Choroid plexus epithelial cell (primary cell): Measurements from ENCODE around the gene HOXD9.

ENCODE experiments used
- DNase-seq: peaks from one replicate; pipeline ENCODE4 v3.0.0-alpha.2; 2010; ENCODE audit warnings: low read depth
- H3K4me3 ChIP-seq: 2 replicates; pipeline ENCODE4 v1.5.1; 2011; ENCODE audit warnings: low read depth, mild to moderate bottlenecking, control low read depth, low read length, moderate library complexity
- CTCF ChIP-seq: conservative IDR thresholded peaks from 2 replicates; pipeline ENCODE4 v1.5.1; 2011; ENCODE audit warnings: low read depth, mild to moderate bottlenecking, control low read depth, inconsistent platforms, low read length, moderate library complexity

HOXD9 gene

GRCh38 chr2:176109192-176109901 lies 13.2 kb upstream of the HOXD9 start:
- TF ChIP-seq CTCF, result no peak
- no peak overlapping the region for H3K4me3 ChIP-seq
- no peak for DNase-seq

DNA sequence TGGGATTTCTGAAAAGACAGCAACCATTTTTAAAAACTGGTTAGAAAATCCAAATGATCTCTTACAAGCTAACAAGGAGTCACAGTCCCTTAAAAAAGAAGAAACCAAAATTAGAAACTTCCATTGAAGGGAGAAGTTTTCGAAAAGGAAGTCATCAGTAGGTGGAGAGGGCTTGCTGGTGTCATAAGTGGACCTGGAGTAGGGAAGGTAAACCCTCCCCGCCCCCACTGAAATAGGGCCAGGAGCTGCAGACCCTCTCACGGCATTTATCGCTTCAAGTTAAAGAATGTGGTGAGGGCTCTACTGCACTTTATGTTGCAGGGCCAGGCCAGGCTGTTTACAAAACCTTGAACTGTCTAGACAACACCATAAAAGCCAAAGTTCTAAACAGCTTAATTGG lies 12.6 kb upstream of the HOXD9 start:
- H3K4me3 ChIP-seq, result no peak overlapping the region
- TF ChIP-seq CTCF, result no peak
- no peak for DNase-seq

DNA sequence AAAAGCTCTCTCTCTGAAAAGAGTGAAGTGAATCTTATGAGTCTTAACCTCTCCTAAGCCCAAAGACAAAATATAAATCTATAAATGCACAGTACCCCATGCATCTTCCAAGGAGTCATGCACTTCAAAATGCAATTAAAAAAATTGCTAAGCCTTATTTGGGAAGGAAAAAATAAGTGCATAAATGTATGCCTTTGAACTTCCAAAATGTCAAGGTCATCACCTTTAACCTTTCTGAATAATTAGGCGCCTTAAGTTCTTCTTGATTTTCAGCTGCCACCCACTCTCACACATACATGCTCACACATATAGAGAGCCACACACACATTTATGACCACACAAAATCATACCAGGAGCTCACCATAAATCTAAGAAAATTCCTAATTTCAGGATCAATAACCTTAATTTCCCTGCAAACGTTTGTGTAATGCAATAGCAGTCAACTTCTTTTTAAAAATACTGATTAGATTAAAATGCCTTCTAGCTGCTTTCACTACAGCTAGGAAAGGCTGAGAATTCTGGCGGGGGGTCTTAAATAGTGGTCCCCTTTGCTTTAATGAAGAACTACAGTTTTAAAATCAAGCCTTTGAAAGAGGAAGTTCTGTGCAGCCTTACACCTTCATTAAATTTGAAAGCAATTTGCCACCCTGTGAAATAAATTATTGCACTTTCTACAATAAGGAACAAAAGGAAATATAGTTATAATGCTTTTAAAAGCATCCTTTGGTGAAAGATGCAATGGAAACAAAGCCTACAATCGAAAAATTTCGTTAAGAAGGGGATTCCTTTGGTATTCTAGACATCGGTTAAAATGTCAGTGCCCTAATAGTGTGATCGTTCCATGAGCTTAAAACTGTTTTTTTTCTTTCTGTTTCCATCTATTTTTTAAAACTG lies 11.9 kb upstream of the HOXD9 start:
- H3K4me3 ChIP-seq, result no peak overlapping the region
- DNase-seq, result no peak
- TF ChIP-seq CTCF, result no peak

DNA sequence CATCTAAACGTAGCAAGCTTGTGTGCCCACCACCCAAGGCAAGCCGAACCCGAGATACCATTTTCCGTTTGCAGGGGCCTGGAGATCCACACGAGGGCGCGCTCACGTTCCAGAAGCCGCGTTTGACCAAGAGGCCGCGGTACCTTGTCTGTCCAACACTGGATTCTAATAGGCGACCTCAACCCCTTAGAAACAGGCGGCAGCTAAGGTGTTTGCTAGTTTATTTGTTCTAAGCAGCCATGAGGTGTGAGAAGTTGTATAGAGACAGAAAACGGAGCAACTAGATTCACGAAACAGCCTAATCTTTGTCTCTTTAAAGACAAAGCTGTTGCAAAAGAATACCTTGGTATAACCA lies 11.2 kb upstream of the HOXD9 start:
- no peak overlapping the region for H3K4me3 ChIP-seq
- peak; percentile 65 for TF ChIP-seq CTCF
- peak; percentile 31 for DNase-seq

GRCh38 chr2:176111846-176112374 lies 10.6 kb upstream of the HOXD9 start:
- no peak overlapping the region for H3K4me3 ChIP-seq
- TF ChIP-seq CTCF, result no peak
- DNase-seq, result no peak

DNA sequence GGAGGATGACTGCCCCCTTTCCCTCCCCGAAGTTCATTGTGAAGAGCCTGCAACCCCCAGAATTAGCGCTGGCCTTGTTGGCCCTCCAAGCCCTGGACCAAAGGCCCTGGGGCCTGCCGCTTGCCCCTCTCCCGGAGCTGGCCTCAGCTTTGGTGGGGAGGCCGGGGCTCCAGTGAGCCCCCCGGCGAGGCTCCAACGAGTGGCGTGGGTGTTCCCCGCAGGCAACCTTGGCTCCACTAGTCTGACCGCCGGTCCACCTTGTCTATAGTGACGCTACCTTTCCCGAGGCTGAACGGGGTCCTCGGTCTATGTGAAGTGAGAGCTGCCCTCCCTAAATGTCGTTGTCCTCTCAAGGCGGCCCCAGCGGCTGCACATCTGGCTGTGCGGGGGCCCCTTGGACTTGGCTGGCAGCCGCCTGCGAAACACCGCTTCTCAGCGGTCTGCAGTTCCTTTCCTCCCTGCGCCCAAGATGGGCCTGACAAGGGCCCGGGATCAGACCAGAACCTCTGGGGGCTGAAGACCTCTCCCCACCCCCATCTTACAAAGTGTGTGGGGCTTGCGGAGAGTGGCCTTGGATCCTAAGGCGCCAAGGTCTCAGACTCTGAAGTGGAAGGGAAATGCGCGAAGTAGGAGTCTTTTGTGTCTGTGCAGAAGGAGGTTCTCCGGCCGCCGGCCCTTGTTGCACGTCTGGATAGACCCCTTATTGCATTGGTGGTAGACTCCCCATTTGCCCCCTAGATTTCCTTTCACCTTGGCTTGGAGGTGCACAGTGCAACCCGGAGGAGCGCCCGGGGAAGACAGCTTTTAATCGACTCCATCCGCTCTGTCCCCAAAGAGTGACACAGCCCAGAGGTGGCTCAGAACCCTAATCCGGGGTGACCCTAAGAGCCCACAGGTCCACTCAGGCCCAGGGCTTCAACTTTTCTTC lies 9.9 kb upstream of the HOXD9 start:
- no peak overlapping the region for H3K4me3 ChIP-seq
- no peak for DNase-seq
- no peak for TF ChIP-seq CTCF
